Measurements from ENCODE around the gene XPC.

The XPC gene

DNA sequence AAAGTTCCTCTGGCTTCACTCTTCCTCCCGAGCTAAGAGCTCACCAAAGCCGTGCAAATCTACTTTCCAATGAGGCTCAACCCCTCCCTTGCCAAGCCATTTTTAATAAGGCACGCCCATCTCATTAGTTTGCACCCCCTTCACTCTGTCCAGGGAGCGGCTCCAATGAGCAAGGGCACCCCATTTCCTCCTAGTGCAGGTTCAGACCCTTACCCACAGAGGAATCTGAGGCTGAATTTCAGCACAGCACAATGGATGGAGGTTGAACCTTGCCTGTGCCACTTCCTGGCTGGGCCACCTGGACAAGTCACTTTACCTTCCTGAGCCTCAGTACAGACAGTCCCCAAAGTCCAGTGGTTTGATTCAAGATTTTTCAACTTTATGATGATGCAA is 25.4 kb downstream of the XPC start:
- Histone ChIP-seq H4K20me1 (ENCODE audit: insufficient read depth, low read length) (peaks cover 3% of the 10 kb centered on the region; the same call in 1 of the 2 replicates), H3K9ac (ENCODE audit: low read depth, low read length) (no peak overlapping the region), H3K79me2 (ENCODE audit: insufficient read depth, low read length) (no peaks in the 10 kb centered on the region), H3K27ac (ENCODE audit: low read length) (no peak overlapping the region), H3K4me3 (ENCODE audit: low read depth in 1 of 2, low read length in 2 of 2) (no peak overlapping the region), H3K4me2 (ENCODE audit: insufficient read depth, low read length) (no peak overlapping the region), H3K27me3 (ENCODE audit: insufficient read depth, low read length, poor library complexity) (no peaks in the 10 kb centered on the region), H2AFZ (ENCODE audit: low read depth, low read length) (no peak overlapping the region), H3K9me3 (ENCODE audit: insufficient read depth, low read length, severe bottlenecking) (no peaks in the 10 kb centered on the region), H3K4me1 (ENCODE audit: insufficient read depth, low read length) (no peaks in the 10 kb centered on the region), H3K36me3 (ENCODE audit: insufficient read depth, low read length) (peaks cover 60% of the 10 kb centered on the region)
- ATAC-seq (ENCODE audit: insufficient read depth, low read depth) (no peak), DNase-seq (no peak)
- TF ChIP-seq CTCF (IDR thresholded peaks at IDR 0.05; ENCODE audit: borderline replicate concordance, extremely low read depth, low read length, poor library complexity, severe bottlenecking) (no peak), EZH2 (IDR thresholded peaks at IDR 0.05; ENCODE audit: borderline replicate concordance, low read depth, low read length, severe bottlenecking) (no peak)

GRCh38 chr3:14152233-14152962 is 26.0 kb downstream of the XPC start:
- Histone ChIP-seq H3K9me3 (ENCODE audit: insufficient read depth, low read length, severe bottlenecking) (no peaks in the 10 kb centered on the region), H3K27ac (ENCODE audit: low read length) (no peak overlapping the region), H3K9ac (ENCODE audit: low read depth, low read length) (no peak overlapping the region), H3K4me3 (ENCODE audit: low read depth in 1 of 2, low read length in 2 of 2) (no peak overlapping the region), H3K79me2 (ENCODE audit: insufficient read depth, low read length) (no peaks in the 10 kb centered on the region), H3K27me3 (ENCODE audit: insufficient read depth, low read length, poor library complexity) (no peaks in the 10 kb centered on the region), H3K36me3 (ENCODE audit: insufficient read depth, low read length) (peaks cover 60% of the 10 kb centered on the region), H3K4me2 (ENCODE audit: insufficient read depth, low read length) (no peak overlapping the region), H2AFZ (ENCODE audit: low read depth, low read length) (no peak overlapping the region), H3K4me1 (ENCODE audit: insufficient read depth, low read length) (no peaks in the 10 kb centered on the region), H4K20me1 (ENCODE audit: insufficient read depth, low read length) (peaks cover 3% of the 10 kb centered on the region; the same call in 1 of the 2 replicates)
- ATAC-seq (ENCODE audit: insufficient read depth, low read depth) (peak; percentile 63), DNase-seq (peak; percentile 33)
- TF ChIP-seq CTCF (IDR thresholded peaks at IDR 0.05; ENCODE audit: borderline replicate concordance, extremely low read depth, low read length, poor library complexity, severe bottlenecking) (peak; percentile 55), EZH2 (IDR thresholded peaks at IDR 0.05; ENCODE audit: borderline replicate concordance, low read depth, low read length, severe bottlenecking) (no peak)

DNA sequence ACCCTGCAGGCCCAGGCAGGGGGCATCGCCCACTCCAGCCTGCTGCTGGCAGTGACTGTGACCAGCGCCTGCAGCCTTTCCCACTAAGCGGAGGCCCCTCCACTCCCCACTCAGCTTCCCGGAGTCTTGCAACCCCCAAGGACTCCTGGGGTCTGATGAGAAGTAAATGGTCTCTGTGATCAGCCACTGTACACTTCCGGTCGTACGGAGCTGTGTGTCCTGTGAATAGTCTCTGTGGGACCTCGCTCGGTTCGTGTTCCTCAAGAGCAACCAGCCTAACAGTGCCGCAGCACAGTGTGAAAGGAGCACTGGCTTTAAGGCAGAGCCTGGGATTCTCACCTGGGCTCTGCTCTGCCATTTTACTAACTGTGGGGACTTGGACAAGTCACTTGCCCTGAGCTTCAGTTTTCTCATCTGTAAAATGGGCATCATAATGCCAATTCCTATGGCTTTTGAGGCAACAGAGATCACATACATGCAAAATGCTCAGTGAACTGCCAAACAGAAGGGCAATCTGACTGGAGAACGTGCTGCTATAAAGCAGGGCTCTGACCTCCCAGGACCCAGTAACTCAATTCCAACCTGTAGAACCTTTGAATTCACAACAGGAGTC is 26.8 kb downstream of the XPC start:
- H3K9ac ChIP-seq (ENCODE audit: low read depth, low read length) = no peak overlapping the region
- H3K4me3 ChIP-seq (ENCODE audit: low read depth in 1 of 2, low read length in 2 of 2) = no peak overlapping the region
- DNase-seq (no peak), ATAC-seq (ENCODE audit: insufficient read depth, low read depth) (no peak)
- H3K36me3 ChIP-seq (ENCODE audit: insufficient read depth, low read length) = peaks cover 60% of the 10 kb centered on the region
- no peaks in the 10 kb centered on the region for H3K79me2 ChIP-seq (ENCODE audit: insufficient read depth, low read length)
- no peak overlapping the region for H2AFZ ChIP-seq (ENCODE audit: low read depth, low read length)
- H3K27me3 ChIP-seq (ENCODE audit: insufficient read depth, low read length, poor library complexity) = no peaks in the 10 kb centered on the region
- H3K4me1 ChIP-seq (ENCODE audit: insufficient read depth, low read length) = no peaks in the 10 kb centered on the region
- TF ChIP-seq CTCF (IDR thresholded peaks at IDR 0.05; ENCODE audit: borderline replicate concordance, extremely low read depth, low read length, poor library complexity, severe bottlenecking) = no peak
- no peak for TF ChIP-seq EZH2 (IDR thresholded peaks at IDR 0.05; ENCODE audit: borderline replicate concordance, low read depth, low read length, severe bottlenecking)
- no peak overlapping the region for H3K27ac ChIP-seq (ENCODE audit: low read length)
- H3K4me2 ChIP-seq (ENCODE audit: insufficient read depth, low read length) = no peak overlapping the region
- no peaks in the 10 kb centered on the region for H3K9me3 ChIP-seq (ENCODE audit: insufficient read depth, low read length, severe bottlenecking)
- peaks cover 6% of the 10 kb centered on the region for H4K20me1 ChIP-seq (ENCODE audit: insufficient read depth, low read length)

All from DND-41 (cell line).